SIG-M5 treated with dmso at 0.1 percent for 504 hours (cell line): Measurements from ENCODE around the gene ZNF654.
A peak's percentile ranks its signal among the peaks of the same experiment; 100 is the strongest.
"Not testable (repeated sequence)": the region's sequence is repeated elsewhere in the genome, so short reads cannot be mapped to it uniquely, and the experiment has no call there.

Source experiments
- DNase-seq: peaks from one replicate; lab custom pipeline; 2025; ENCODE audit not compliant: unreplicated experiment; lab: John Stamatoyannopoulos, UW

Gene ZNF654

DNA sequence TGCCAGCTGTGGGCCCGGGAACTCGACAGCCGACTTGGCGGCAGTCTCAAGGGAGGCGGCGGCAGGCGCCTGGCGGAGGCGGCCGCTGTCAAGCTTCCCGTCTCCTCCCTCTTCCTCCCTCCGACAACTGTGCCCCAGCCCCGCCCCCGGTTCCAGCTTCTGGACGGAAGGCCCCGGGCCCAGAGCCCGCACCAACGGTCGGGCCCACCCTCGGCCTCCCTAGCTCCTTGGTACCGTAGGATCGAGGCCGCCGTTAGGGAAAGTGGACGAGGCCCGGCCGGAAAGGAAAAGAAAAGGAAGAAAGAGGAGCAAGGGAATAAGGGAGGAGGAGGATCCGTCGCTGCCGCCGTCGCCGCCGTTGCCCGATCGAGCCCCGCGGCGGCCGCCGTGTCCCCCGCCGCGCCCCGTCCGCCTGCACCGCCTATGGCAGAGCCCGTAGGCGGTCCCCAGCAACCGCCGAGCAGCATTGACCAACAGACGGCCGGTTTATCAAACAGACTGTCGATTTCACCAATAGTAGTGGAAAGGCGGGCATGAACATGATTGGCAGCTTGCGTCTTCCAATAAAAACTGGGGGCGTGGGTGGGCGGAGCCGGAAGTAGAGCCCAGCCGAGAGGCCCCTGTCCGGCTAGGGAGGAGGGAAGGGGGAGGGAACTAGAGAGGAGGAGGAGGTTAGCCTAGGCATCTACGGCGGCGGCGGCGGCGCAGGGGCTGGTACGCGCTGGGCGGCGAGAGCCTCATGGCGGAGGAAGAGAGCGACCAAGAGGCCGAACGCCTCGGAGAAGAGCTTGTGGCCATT is at the start of gene ZNF654, which contains the start of gene CGGBP1:
Gene ZNF654 (plus strand): TSS at position 675 of the 799 bp plus-strand sequence. CDS start 65 bp downstream, at position 740.
Gene CGGBP1 (minus strand): TSS at position 425 of the 799 bp plus-strand sequence. CDS start 3,029 bp downstream, outside the sequence.
- DNase-seq, result peak; percentile 99

DNA sequence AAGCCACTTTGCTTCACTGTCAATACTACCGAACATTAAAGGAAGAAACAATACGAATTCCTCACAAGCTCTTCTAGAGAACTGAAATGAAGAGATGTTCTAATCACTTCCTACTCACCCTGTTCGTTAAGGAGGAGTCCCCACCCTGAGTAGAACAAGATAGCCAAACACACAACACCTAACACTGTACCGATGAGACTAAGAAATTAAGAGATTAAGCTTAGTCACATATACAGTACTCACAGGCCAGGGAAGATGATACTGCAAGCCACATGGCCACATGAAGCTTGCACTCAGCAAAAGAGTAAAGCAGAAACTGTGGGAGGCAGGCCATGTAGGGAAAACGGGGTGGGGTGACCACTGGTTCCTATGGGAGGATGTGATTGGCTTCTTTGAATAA is 48.2 kb upstream of the ZNF654 start:
- DNase-seq, result no peak

DNA sequence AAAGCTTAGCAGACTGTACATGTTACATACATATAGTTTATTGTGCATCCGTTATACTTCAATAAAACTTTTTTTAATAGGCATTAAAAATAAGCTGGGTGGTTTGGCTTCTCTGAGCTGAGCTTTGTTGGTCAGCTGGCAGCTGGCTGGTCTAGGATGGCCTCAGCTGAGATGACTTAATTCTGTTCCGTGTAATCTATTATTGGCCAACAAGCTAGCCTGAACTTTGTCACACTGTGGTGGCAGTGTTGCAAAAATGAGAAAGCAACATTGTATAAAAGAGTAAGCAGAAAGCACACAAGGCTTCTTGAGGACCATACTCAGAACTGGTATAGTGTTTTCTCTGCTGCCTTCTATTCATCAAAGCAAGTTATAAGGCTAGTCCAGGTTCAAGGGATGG is 45.5 kb upstream of the ZNF654 start:
- DNase-seq, result peak; percentile 3

DNA sequence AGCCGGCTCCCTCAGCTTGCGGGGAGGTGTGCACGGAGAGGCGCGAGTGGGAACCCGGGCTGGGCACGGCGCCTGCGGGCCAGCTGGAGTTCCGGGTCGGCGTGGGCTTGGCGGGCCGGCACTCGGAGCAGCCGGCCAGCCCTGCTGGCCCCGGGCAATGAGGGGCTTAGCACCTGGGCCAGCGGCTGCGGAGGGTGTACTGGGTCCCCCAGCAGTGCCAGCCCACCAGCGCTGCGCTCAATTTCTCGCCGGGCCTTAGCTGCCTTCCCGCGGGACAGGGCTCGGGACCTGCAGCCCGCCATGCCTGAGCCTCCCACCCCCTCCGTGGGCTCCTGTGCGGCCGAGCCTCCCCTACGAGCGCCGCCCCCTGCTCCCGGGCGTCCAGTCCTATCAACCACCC is 43.4 kb upstream of the ZNF654 start:
- not testable (repeated sequence) for DNase-seq

DNA sequence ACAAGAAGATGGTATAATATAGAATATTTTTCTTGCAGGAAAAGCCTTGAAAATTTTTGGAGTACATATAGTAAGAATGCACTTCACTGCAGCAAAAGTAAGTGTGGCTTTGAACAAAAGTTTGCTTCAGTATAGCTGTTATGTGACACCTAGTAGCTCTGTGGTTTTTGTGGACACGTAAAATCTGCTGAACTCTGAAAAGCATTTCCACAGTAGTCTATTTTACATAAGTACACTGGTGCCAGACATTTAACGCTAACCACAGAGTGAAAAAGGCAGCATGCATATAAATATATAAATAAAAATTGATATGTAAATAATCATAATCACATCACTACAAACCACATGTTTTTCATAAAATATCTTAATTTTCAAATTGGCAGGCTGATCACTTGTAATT is 40.0 kb upstream of the ZNF654 start:
- no peak for DNase-seq

DNA sequence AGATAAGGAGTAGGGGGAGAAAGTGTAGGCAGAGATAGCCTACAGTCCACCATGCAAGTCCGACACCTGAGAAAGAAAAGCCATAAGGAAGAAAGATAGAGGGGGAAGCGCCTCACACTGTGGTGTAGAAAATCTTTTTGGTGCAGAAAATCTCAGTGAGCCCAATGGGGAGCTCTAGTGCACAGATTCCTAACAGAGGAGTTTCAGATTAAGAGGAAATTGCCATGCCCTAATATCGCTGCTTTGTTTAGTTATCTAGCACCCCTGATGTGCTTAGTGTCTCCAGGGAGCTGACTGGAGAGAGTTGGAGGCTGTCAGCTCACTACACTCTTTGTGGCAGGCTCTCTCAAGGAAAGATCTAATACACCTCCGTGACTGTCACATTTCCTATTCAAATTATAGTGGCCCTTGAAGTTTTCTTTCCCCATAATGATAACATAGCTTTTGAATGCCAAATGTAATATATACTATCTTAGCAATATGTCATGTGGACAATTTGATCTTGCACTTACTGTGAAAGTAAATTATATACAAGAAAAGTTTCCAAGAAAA is 34.0 kb upstream of the ZNF654 start:
- no peak for DNase-seq

DNA sequence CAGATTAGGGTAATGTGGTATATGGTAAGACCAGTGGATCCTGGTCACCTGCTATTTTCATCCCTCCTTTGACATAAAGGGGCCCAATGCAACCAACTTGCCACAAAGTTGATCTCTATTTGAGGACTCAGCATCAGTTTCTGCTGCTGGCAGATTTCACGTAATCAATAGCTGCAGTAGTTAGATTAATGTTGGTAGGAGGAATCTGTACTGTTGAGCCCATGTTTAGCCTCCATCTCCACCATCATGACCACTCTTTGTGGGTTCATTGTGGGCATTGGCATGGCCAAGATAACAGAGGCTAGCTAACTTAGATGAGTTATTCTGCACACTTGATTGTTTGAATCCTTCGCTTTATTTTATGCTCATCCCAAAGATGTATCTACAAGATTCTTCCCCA is 30.2 kb upstream of the ZNF654 start:
- DNase-seq, result no peak

DNA sequence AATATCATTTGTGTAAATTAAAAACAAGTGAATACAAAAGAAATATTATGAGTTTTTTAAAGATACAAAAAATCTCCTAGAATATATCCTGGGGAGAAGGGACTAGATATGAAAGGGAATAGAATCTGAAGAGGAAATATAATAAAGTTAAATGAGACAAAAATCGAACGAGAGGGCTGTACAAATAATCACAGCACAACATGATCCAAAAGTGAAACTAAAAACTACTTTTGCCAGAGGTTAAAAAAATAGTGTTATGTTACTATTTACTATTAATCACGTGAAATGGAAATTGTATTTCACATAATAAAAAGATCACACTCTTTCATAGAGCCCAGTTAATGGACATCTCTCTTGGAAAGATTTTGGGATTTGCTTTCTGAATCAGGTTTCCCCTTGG is 28.8 kb upstream of the ZNF654 start:
- DNase-seq, result no peak

DNA sequence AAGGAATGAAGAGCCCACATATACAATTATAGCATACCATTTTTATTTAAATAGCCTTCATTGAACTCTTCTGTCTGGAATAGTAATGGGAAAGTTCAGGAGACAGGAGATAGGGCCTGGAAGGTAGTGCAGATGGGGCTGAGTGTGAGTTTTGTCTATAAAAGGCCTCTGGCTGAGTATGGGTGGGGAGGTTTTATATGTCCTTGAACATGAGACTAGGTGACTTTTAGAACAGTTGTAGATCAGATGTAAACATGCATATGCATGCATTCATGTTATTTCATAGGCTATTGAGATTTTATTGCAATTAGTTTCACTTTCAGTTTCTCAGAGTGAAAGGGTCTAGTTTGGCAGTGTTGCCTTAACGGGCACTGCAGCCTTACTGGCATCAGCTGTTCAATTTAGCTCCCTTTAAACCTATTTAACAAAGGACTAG is 27.4 kb upstream of the ZNF654 start:
- peak; percentile 12 for DNase-seq

DNA sequence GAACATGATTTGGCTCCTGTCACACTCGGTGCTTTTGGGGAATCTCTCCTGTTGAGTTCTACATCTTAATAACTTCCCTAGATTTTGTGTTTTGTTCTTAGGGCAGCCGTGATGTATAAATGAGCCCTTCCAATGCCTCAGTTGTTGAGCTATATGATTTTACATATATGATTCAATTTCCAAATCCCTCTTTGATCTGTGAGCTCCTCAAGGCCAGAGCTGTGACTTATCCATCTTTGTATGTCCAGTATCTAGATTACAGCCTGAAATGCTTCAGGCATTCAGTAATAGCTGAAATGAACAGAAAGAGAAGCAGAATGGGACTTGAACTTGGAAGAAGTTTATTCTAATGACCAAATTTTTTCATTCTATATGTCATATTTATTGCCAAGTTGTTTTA is 26.8 kb upstream of the ZNF654 start:
- DNase-seq, result no peak

DNA sequence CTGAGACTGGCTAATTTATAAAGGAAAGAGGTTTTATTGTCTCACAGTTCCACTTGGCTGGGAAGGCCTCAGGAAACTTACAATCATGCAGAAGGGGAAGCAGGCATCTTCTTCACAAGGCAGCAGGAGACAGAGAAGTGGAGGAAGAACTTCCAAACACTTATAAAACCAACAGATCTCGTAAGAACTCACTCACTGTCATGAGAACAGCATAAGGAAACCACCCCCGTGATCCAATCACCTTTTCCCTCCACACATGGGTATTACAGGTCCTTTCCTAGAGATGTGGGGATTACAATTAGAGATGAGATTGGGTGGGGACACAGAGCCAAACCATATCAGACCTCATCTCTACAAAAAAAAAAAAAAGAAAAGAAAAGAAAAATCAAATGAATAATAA is 26.0 kb upstream of the ZNF654 start:
- no peak for DNase-seq

DNA sequence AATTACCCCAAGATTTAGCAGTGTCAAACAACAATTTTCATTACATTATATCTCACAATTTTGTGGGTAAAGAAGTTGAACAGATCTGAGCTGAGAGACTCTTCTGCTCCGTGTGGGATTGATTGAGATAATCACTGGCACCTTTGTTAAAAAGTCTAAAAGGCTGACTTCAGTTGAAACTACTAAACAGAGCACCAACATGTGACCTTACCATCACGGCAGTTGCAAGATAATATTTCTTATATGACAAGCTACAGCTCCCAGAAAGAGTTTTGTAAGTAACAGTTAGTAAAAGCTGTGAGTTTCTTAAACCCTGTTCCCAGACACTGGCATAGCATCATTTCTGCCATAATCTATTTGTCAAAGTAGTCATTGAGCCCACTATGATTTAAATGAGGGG is 25.2 kb upstream of the ZNF654 start:
- no peak for DNase-seq

DNA sequence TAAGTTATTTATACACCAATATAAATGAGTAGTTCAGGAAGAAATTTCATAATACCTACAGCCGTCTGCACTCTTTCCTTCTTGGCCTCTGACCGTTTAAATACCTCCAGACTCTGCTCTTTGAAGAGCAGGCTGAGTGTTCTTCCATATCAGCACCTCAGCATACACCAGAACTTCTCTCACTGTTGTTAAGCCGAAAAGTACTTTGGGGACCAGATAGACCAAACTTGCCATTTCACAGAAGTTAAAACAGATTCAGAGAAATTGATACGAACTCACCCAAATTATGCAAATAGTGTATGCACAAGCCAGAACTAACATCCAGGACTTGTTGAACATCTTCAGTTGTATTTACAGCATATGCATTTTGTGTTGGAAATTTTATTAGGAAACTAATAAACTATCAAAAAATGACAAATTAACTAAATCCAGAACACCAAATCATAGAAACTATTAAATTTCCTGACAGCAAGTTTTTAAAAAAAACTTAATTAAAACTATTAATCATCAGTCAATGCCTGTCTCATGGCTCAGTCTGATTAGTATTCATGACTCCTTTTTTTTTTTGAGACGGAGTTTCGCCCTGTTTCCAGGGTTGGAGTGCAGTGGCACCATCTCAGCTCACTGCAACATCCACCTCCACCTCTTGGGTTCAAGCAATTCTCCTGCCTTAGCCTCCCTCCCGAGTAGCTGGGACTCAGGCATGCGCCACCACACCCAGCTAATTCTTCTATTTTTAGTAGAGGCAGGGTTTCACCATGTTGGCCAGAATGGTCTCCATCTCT is 24.4 kb upstream of the ZNF654 start:
- no peak for DNase-seq

DNA sequence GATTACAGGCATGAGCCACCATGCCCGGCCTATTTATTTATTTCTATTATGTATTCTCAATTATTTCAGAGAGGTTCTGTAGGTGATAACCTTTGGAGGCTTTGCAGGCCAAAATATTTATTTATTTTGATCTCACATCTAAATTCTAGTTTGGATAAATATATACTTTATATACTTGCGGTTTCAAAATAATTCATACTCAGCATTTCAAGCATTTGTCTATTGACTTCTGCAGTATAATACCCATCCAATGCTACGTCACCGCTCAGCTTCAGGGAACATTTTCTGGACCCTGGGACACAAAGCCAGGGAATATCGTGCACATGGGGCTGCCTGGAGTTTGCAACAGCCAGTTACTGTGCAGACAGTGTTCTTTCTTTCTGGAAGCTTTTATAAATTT is 22.8 kb upstream of the ZNF654 start:
- no peak for DNase-seq

DNA sequence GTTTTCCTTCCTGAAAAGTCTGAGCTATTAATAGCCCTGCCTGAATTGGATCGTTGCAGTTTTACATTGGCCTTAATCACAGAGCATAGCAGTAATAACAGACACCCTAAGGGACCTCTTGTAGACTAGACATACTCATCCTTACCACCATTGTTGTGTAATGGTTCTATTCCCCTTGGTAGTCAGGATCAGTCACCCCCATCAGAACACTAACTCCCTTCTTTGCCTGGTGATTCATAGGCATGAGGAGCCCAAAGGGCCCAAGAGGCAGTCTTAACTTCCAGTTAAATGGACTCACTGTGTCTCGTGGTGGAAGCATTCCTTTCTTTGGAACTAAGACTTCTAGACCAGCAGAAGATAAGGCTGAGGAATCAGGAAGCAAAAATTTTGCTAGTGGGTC is 20.5 kb upstream of the ZNF654 start:
- peak; percentile 4 for DNase-seq

DNA sequence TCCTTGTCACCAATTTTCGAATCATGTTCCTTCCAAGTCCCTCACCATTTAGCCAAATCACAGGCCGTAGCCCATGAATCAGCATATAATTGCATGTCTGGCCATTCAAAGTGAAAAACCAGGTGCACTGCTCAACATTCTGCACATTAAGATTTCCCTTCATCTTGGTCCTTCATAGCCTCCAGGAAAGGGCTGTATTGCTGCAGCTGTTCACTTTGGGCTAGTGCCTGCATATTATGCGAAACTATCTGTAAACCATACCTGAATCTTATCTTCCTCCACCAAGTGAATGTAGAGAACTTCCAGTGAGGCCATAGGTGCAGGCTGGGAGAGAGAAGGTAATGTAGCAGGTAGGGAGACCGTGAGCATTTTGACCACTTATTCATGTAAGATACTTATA is 18.5 kb upstream of the ZNF654 start:
- DNase-seq, result no peak

DNA sequence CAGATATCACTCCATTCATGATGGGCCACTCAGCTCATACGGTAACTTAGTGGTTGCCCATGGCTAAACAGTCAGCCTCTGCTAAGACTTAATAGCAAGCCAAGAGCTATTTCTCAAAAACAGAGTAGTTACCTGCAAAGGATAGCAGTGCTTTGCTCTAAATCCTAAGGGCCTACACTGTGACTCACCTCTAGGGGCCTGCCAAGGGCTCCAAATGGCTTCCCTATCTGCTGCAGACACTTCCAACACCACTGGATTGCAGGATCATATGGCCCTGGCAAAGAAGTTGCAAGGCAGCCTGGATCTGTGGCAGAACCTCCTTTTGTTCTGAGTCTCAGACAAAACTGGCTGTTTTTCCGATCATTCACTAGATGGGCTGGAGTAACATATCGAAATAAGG is 18.1 kb upstream of the ZNF654 start:
- DNase-seq, result no peak

DNA sequence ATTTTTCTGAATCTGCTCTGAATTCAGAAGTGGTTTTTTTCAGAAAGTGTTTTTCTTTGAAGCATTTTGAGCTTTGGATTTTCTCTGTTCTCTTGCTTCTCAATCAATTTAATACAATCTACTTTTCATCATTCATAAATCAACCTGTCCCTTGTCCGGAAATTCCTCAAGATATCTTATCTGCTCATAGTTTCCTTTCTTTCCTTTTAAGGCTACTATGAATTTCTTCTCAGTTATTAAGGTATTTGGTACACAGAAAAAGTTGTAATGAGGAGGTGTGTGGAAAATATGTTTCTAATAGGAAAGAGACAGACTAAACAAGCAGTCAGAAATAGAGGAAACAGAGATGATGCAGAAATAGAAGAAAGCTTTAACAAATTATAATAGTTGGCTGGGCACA is 14.6 kb upstream of the ZNF654 start:
- no peak for DNase-seq

DNA sequence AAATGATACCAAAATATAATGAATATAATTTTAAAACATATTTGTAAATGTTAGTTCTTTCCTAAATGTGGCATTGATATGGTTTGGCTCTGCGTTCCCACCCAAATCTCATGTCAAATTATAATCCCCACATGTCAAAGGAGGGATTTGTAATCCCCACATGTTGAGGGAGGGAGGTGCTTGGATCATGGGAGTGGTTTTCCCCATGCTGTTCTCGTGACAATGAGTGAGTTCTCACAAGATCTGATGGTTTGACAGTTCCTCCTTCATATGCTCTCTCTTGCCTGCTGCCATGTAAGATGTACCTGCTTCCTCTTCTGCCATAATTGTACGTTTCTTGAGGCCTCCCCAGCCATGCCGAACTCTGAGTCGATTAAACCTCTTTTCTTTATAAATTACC is 12.3 kb upstream of the ZNF654 start:
- no peak for DNase-seq

DNA sequence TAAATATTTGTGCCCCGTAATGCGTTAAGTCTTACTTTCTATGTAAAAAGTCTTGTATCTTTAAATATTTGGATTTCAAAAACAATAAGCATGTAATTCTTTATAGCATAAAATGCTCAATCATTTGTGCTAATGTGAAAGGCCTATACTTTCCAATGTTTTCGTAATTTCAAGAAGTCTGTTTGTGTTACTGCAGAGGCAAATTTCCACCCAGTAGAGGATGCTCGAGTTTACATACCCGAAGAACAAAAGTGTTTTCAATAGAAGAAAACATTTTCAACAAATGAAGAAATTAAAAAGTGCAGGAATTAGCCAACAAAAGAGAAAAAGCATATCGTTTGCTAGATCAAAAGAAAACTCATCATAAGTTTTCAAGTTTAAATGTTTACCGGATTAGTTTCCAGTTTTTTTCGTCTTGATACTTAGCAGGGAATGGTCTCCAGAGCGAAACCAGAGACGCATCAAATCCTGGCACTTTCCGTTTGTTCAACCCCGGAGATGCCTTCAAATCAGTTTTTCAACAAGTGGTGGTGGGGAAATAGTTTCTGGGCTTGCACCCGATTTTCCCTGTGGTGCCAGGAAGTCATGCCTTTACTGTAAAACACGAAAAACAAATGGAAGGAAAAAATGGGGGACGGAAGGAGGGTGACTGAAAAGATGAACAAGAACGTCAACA is 1.3 kb upstream of the ZNF654 start:
- DNase-seq, result peak; percentile 44

DNA sequence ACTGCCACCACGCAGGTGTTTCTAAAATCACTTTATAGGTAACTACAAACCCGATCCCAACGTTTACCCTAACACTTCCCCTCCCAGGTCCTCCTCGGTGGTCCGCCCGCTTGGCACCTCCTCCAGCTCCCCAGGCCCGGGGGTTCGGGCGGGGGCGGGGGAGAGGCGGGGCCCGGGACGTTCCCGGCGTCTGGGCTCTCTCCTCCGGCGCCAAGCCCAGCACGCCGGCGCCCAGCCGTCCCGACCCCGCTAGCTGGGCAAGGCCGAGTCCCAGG is 812 bp upstream of the ZNF654 start:
- peak; percentile 47 for DNase-seq
